ENCODE data around the gene SLC45A2. TPM values are rescaled to one million over a fixed set of nuclear protein-coding genes. Genes with fewer than 3 reads are reported as not detected.

Gene SLC45A2
- total RNA-seq, 1 experiment from 2014 or later = not detected

DNA sequence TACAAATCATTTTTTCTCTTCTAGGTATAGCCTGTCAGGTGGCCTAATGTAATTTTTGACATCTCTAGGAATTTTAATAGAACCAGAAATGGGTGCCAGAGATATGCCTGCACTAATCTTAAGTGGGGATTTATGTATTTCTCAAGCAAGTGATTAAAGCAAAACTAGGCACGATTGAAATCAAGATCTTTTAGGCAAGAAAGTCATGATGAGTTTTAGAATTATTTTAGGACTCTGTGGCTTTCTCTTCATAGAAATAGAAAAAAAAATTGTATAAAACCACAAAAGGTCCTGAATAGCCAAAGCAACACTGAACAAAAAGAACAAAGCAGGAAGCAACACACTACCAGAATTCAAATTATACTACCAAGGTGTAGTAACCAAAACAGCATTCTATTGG, 24.3 kb upstream of the SLC45A2 start:
- peak overlapping the region; percentile 97 for H3K27ac Mint-ChIP-seq
- peak overlapping the region; percentile 83 for H3K4me3 Mint-ChIP-seq
- POLR2A ChIA-PET = interaction anchor here (0.9 kb wide), 1 partner anchor 9 kb away, joined by 3 read pairs; no protein-coding TSS in a partner anchor
- CTCF ChIA-PET = interaction anchor here (0.8 to 1.7 kb wide), 5 partner anchors 11 to 420 kb away, joined by 3 to 10 read pairs (median 4); no protein-coding TSS in a partner anchor
- H3K4me1 Mint-ChIP-seq = peaks cover 18% of the 10 kb centered on the region
- H3K27me3 Mint-ChIP-seq (ENCODE audit: low read depth) = no peaks in the 10 kb centered on the region
- H3K36me3 Mint-ChIP-seq = peaks cover 11% of the 10 kb centered on the region
- TF ChIP-seq, protein P1, sequence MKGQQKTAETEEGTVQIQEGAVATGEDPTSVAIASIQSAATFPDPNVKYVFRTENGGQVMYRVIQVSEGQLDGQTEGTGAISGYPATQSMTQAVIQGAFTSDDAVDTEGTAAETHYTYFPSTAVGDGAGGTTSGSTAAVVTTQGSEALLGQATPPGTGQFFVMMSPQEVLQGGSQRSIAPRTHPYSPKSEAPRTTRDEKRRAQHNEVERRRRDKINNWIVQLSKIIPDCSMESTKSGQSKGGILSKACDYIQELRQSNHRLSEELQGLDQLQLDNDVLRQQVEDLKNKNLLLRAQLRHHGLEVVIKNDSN (CRISPR knock-in tag; IDR thresholded peaks at IDR 0.05) = no peak
- TF ChIP-seq ZNF423 (CRISPR knock-in tag; IDR thresholded peaks at IDR 0.05) (no peak), JUN (CRISPR knock-in tag; IDR thresholded peaks at IDR 0.05) (no peak), CREB1 (CRISPR knock-in tag; IDR thresholded peaks at IDR 0.05) (no peak), ZNF121 (CRISPR knock-in tag; IDR thresholded peaks at IDR 0.05) (no peak), RORB (CRISPR knock-in tag; IDR thresholded peaks at IDR 0.05) (no peak), KAT7 (CRISPR knock-in tag; IDR thresholded peaks at IDR 0.05; ENCODE audit: borderline replicate concordance) (no peak), ATF1 (CRISPR knock-in tag; IDR thresholded peaks at IDR 0.05) (no peak), ETV6 (CRISPR knock-in tag; IDR thresholded peaks at IDR 0.05) (no peak)
- TF ChIP-seq, protein P2, sequence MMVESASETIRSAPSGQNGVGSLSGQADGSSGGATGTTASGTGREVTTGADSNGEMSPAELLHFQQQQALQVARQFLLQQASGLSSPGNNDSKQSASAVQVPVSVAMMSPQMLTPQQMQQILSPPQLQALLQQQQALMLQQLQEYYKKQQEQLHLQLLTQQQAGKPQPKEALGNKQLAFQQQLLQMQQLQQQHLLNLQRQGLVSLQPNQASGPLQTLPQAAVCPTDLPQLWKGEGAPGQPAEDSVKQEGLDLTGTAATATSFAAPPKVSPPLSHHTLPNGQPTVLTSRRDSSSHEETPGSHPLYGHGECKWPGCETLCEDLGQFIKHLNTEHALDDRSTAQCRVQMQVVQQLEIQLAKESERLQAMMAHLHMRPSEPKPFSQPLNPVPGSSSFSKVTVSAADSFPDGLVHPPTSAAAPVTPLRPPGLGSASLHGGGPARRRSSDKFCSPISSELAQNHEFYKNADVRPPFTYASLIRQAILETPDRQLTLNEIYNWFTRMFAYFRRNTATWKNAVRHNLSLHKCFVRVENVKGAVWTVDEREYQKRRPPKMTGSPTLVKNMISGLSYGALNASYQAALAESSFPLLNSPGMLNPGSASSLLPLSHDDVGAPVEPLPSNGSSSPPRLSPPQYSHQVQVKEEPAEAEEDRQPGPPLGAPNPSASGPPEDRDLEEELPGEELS (CRISPR knock-in tag; IDR thresholded peaks at IDR 0.05) = no peak
- TF ChIP-seq, protein P3, sequence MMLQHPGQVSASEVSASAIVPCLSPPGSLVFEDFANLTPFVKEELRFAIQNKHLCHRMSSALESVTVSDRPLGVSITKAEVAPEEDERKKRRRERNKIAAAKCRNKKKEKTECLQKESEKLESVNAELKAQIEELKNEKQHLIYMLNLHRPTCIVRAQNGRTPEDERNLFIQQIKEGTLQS (CRISPR knock-in tag; conservative IDR thresholded peaks at IDR 0.05) = no peak
- TF ChIP-seq, protein P4, sequence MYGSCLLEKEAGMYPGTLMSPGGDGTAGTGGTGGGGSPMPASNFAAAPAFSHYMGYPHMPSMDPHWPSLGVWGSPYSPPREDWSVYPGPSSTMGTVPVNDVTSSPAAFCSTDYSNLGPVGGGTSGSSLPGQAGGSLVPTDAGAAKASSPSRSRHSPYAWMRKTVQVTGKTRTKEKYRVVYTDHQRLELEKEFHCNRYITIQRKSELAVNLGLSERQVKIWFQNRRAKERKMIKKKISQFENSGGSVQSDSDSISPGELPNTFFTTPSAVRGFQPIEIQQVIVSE (CRISPR knock-in tag; IDR thresholded peaks at IDR 0.05; ENCODE audit: borderline replicate concordance) = no peak
- TF ChIP-seq, protein P5, sequence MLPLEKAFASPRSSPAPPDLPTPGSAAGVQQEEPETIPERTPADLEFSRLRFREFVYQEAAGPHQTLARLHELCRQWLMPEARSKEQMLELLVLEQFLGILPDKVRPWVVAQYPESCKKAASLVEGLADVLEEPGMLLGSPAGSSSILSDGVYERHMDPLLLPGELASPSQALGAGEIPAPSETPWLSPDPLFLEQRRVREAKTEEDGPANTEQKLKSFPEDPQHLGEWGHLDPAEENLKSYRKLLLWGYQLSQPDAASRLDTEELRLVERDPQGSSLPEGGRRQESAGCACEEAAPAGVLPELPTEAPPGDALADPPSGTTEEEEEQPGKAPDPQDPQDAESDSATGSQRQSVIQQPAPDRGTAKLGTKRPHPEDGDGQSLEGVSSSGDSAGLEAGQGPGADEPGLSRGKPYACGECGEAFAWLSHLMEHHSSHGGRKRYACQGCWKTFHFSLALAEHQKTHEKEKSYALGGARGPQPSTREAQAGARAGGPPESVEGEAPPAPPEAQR (CRISPR knock-in tag; IDR thresholded peaks at IDR 0.05) = no peak
- TF ChIP-seq, protein P6, sequence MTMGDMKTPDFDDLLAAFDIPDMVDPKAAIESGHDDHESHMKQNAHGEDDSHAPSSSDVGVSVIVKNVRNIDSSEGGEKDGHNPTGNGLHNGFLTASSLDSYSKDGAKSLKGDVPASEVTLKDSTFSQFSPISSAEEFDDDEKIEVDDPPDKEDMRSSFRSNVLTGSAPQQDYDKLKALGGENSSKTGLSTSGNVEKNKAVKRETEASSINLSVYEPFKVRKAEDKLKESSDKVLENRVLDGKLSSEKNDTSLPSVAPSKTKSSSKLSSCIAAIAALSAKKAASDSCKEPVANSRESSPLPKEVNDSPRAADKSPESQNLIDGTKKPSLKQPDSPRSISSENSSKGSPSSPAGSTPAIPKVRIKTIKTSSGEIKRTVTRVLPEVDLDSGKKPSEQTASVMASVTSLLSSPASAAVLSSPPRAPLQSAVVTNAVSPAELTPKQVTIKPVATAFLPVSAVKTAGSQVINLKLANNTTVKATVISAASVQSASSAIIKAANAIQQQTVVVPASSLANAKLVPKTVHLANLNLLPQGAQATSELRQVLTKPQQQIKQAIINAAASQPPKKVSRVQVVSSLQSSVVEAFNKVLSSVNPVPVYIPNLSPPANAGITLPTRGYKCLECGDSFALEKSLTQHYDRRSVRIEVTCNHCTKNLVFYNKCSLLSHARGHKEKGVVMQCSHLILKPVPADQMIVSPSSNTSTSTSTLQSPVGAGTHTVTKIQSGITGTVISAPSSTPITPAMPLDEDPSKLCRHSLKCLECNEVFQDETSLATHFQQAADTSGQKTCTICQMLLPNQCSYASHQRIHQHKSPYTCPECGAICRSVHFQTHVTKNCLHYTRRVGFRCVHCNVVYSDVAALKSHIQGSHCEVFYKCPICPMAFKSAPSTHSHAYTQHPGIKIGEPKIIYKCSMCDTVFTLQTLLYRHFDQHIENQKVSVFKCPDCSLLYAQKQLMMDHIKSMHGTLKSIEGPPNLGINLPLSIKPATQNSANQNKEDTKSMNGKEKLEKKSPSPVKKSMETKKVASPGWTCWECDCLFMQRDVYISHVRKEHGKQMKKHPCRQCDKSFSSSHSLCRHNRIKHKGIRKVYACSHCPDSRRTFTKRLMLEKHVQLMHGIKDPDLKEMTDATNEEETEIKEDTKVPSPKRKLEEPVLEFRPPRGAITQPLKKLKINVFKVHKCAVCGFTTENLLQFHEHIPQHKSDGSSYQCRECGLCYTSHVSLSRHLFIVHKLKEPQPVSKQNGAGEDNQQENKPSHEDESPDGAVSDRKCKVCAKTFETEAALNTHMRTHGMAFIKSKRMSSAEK (CRISPR knock-in tag; IDR thresholded peaks at IDR 0.05; ENCODE audit: borderline replicate concordance) = no peak
- peaks cover 6% of the 10 kb centered on the region for H3K9me3 Mint-ChIP-seq
- DNase-seq (ENCODE audit: low spot score) (no peak), ATAC-seq (no peak)

All from WTC11 (cell line).